Activated CD4-positive, alpha-beta memory T cell treated with anti-CD3 and anti-CD28 coated beads for 36 hours (primary cell): ENCODE results near the gene RUNX3. TPM values are rescaled to one million over a fixed set of nuclear protein-coding genes. Genes with fewer than 3 reads are reported as not detected.
A peak's percentile ranks its signal among the peaks of the same experiment; 100 is the strongest.
"Not testable (repeated sequence)": the region's sequence is repeated elsewhere in the genome, so short reads cannot be mapped to it uniquely, and the experiment has no call there.

Source experiments
- CTCF ChIA-PET: fragments of 350-600 bp; sonication (Branson Sonifier 250); formaldehyde crosslinking; loops from one replicate; lab custom pipeline; 2021; ENCODE audit warnings: antibody characterized with exemption, inconsistent platforms; lab: Charles Lee
- POLR2A ChIA-PET: fragments of 350-600 bp; sonication (Branson Sonifier 250); formaldehyde crosslinking; loops from one replicate; lab custom pipeline; 2021; ENCODE audit warnings: antibody characterized with exemption; lab: Charles Lee
- DNase-seq: peaks from one replicate; pipeline ENCODE4 v3.0.0-alpha.2; 2020
- H3K27ac Mint-ChIP-seq: one replicate; pipeline ENCODE4 v1.8.0; 2021; ENCODE audit warnings: mixed read lengths
- H3K27me3 Mint-ChIP-seq: one replicate; pipeline ENCODE4 v1.8.0; 2021; ENCODE audit warnings: mixed read lengths
- H3K36me3 Mint-ChIP-seq: one replicate; pipeline ENCODE4 v1.8.0; 2021; ENCODE audit warnings: mixed read lengths
- H3K4me1 Mint-ChIP-seq: one replicate; pipeline ENCODE4 v1.8.0; 2021; ENCODE audit warnings: low read depth, mixed read lengths
- H3K4me3 Mint-ChIP-seq: one replicate; pipeline ENCODE4 v1.8.0; 2021; ENCODE audit warnings: mild to moderate bottlenecking, mixed read lengths
- H3K9me3 Mint-ChIP-seq: one replicate; pipeline ENCODE4 v1.8.0; 2021; ENCODE audit warnings: mixed read lengths
- intact Hi-C: fragments of 100-400 bp; cut with micrococcal nuclease; formaldehyde crosslinking; loops from one replicate; pipeline ENCODE4 v1.15.1; 2023
- total RNA-seq, 2 experiments: library from RNA; stranded (reverse); gene quantifications; one replicate each; pipeline ENCODE4 v1.2.3, GENCODE V29; 2021

Gene RUNX3
- 100 to 1,000 TPM; 153 to 155 TPM for total RNA-seq

DNA sequence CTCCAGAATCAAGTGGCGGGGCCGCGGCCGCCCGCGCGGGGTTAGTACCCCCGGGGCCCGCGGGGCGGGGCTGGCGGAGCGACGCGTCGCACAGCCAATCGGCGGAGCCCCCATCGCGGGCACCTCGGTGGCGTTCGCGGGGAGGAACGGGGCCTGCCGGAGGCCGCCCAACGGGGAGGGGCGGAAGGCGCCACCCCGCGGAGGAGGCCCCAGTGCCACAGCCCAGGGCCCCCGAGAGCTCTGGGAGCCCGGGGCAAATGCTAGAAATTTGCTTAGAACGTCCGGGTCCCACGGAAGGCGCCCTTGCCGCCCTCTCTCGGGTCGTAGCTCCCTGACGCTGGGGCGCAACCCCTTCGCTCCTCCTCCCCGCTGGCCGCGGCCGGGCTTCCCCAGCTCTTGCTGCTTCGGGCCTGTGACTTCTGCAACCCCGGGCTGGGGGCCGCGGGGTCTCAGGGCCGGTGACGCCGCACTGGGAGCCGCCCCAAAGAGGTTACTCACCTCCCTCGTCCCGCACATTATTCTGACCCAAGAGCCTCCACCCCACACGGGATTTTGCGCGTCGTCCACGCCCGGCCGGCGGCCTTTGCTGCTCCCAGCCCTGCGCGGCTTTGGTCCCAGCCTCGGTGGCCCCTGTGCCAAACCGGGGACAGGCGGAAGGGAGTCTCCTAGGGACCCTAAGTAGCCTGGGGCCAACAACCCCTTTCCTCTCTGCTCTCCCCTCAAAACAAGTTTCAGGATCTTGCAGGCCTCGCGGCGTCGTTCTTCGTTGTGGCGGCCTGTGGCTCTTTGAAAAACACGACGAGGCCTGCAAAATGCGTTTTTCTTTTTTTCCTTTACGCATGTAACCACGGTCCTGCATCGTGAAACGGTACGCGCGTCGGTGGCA lies at the start of gene RUNX3:
TSS of gene RUNX3 (minus strand) at position 17 of the 886 bp plus-strand sequence. CDS start 408 bp downstream, outside the sequence.
- Mint-ChIP-seq H3K36me3 (peaks cover 50% of the 10 kb centered on the region), H3K27me3 (no peaks in the 10 kb centered on the region), H3K27ac (peak within 1 kb of the TSS; percentile 91), H3K9me3 (no peaks in the 10 kb centered on the region), H3K4me1 (peaks cover 64% of the 10 kb centered on the region), H3K4me3 (peak within 1 kb of the TSS; percentile 81)
- peak; percentile 94 for DNase-seq
- POLR2A ChIA-PET, result interaction anchor here (0.7 to 8.7 kb wide), 20 partner anchors 9 to 501 kb away, joined by 3 to 69 read pairs (median 4); partner anchors contain the start of gene SYF2
- intact Hi-C loops, result loop anchor here (1.0 kb wide), 3 partner anchors 25 to 107 kb away; no protein-coding TSS in a partner anchor
- CTCF ChIA-PET, result interaction anchor here (0.7 to 12.0 kb wide), 17 partner anchors 14 to 309 kb away, joined by 3 to 290 read pairs (median 5); no protein-coding TSS in a partner anchor

DNA sequence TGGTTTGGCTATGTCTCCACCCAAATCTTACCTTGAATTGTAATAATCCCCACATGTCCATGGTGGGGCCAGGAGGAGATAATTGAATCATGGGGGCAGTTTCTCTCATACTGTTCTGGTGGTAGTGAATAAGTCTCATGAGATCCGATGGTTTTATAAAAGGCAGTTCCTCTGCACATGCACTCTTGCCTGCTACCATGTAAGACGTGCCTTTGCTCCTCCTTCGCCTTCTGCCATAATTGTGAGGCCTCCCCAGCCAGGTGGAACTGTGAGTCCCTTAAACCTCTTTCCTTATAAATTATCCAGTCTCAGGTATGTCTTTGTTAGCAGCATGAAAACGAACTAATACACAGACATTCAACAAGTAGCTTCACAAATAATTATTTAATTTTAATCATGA lies 49.2 kb upstream of the RUNX3 start:
- ChIA-PET CTCF (interaction anchor here (2.1 kb wide), 1 partner anchor 9 kb away, joined by 5 read pairs; no protein-coding TSS in a partner anchor), POLR2A (interaction anchor here (1.5 kb wide), 1 partner anchor 12 kb away, joined by 3 read pairs; no protein-coding TSS in a partner anchor)
- Mint-ChIP-seq H3K9me3 (peaks cover 24% of the 10 kb centered on the region), H3K4me1 (peaks cover 59% of the 10 kb centered on the region), H3K27ac (peak overlapping the region; percentile 40), H3K36me3 (peaks cover 15% of the 10 kb centered on the region)
- DNase-seq, H3K4me3 Mint-ChIP-seq, H3K27me3 Mint-ChIP-seq, intact Hi-C loops: not testable (repeated sequence)

DNA sequence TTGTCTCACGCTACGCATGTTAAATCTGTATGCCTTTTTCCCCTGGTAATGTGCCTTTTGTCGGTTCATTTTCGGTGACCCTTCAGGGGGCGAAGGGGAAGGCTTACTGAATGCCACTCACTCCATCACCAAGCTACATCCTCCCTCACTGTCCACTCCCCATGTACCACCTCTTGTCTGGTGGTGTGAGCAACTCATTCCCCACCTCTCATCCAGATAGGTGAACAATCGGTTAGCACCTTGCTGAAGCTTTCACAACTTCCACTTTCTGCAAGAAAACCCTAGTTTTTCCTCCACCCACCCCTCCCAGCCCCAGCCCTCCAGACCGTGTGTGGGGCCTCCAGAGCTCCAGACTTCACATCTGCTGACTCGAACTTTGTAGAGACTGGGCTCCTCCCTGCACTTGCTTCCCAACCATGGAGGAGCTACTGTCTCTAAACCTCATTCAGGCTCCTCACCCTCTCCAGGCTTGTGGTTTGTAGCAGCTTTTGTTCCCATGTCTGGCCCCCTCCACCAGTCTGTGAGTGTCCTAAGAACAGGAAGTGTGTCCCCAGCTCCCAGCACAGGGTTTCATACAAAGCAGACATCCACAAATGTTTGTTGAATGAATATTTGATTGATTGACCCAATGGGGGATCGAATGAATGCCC lies 48.4 kb upstream of the RUNX3 start:
- DNase-seq, result no peak
- POLR2A ChIA-PET, result interaction anchor here (1.5 kb wide), 1 partner anchor 13 kb away, joined by 3 read pairs; no protein-coding TSS in a partner anchor
- Mint-ChIP-seq H3K9me3 (peaks cover 27% of the 10 kb centered on the region), H3K4me3 (no peak overlapping the region), H3K4me1 (peaks cover 52% of the 10 kb centered on the region), H3K36me3 (peaks cover 16% of the 10 kb centered on the region), H3K27ac (peak overlapping the region; percentile 40), H3K27me3 (no peaks in the 10 kb centered on the region)
- CTCF ChIA-PET, result interaction anchor here (2.1 kb wide), 1 partner anchor 10 kb away, joined by 5 read pairs; no protein-coding TSS in a partner anchor
- intact Hi-C loops, result no loop called here

DNA sequence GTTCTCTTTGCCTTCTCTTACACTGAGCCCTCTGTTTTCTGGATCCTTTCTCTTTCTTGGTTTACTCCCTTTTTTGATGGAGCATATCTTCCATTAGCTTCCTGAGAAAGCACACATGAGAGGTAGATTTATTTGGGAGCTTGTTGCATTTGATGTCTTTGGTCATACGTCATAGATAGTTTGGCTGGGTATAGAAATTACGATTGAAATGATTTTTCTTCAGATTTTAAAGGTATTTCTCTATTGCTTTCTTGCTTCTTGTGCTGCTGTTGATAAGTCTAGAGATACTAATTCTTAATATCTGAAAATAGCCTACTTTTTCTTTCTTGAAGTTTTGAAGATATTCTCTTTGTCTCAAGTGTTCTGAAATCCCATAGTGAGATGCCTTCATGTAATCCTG lies 45.3 kb upstream of the RUNX3 start:
- CTCF ChIA-PET, result interaction anchor here (1.6 to 2.6 kb wide), 2 partner anchors 43 to 61 kb away, joined by 7 to 11 read pairs; no protein-coding TSS in a partner anchor
- POLR2A ChIA-PET, result no interaction called here
- DNase-seq, result no peak
- intact Hi-C loops, result no loop called here
- peaks cover 44% of the 10 kb centered on the region for H3K4me1 Mint-ChIP-seq
- peaks cover 27% of the 10 kb centered on the region for H3K9me3 Mint-ChIP-seq
- no peak overlapping the region for H3K4me3 Mint-ChIP-seq
- no peaks in the 10 kb centered on the region for H3K27me3 Mint-ChIP-seq
- H3K27ac Mint-ChIP-seq, result no peak overlapping the region
- H3K36me3 Mint-ChIP-seq, result peaks cover 16% of the 10 kb centered on the region

DNA sequence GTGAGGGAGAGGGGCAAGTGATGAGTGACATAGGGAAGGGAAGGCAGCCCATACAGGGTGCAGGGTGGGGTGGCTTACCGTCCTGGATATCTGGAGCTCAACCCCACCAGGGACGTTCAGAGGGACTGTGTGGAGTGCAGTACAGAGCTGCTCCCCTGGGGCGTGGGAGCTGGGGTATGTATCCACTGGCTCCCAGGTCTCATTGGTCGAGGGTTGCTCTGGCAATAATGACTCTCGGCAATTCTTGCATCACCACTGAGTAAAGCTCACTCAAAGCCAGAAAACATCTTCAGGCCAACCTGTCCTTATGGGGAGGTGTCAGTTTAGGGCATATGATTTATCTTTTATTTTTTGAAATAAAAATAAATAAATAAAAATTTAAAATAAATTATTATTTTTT lies 43.2 kb upstream of the RUNX3 start:
- POLR2A ChIA-PET, result interaction anchor here (1.2 kb wide), 1 partner anchor 9 kb away, joined by 4 read pairs; no protein-coding TSS in a partner anchor
- peaks cover 45% of the 10 kb centered on the region for H3K4me1 Mint-ChIP-seq
- CTCF ChIA-PET, result interaction anchor here (1.8 to 2.6 kb wide), 2 partner anchors 17 to 64 kb away, joined by 4 to 11 read pairs; no protein-coding TSS in a partner anchor
- H3K27me3 Mint-ChIP-seq, result no peaks in the 10 kb centered on the region
- intact Hi-C loops, result no loop called here
- no peak overlapping the region for H3K27ac Mint-ChIP-seq
- peaks cover 16% of the 10 kb centered on the region for H3K36me3 Mint-ChIP-seq
- no peak for DNase-seq
- peaks cover 27% of the 10 kb centered on the region for H3K9me3 Mint-ChIP-seq
- H3K4me3 Mint-ChIP-seq, result no peak overlapping the region

DNA sequence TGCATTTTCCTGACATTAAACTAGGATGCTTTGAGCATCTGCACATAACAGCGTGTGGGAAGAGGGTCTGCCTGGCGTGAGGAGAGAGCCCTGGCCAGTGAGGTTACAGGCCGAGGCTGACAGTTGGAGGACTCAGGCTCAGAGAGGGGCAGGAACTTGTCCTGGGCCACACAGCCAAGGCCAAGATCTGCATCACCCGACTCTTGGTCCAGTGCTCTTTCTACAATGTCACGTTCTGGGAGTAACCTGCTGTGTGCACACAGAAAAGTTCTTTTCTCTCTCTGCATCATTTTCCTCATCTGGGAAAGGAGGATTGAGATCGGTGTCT lies 42.8 kb upstream of the RUNX3 start:
- intact Hi-C loops, result no loop called here
- CTCF ChIA-PET, result interaction anchor here (1.2 to 2.6 kb wide), 2 partner anchors 30 to 64 kb away, joined by 4 to 11 read pairs; no protein-coding TSS in a partner anchor
- peaks cover 43% of the 10 kb centered on the region for H3K4me1 Mint-ChIP-seq
- no peak overlapping the region for H3K27ac Mint-ChIP-seq
- DNase-seq, result no peak
- peaks cover 27% of the 10 kb centered on the region for H3K9me3 Mint-ChIP-seq
- H3K4me3 Mint-ChIP-seq, result no peak overlapping the region
- peaks cover 16% of the 10 kb centered on the region for H3K36me3 Mint-ChIP-seq
- H3K27me3 Mint-ChIP-seq, result no peaks in the 10 kb centered on the region
- POLR2A ChIA-PET, result no interaction called here

DNA sequence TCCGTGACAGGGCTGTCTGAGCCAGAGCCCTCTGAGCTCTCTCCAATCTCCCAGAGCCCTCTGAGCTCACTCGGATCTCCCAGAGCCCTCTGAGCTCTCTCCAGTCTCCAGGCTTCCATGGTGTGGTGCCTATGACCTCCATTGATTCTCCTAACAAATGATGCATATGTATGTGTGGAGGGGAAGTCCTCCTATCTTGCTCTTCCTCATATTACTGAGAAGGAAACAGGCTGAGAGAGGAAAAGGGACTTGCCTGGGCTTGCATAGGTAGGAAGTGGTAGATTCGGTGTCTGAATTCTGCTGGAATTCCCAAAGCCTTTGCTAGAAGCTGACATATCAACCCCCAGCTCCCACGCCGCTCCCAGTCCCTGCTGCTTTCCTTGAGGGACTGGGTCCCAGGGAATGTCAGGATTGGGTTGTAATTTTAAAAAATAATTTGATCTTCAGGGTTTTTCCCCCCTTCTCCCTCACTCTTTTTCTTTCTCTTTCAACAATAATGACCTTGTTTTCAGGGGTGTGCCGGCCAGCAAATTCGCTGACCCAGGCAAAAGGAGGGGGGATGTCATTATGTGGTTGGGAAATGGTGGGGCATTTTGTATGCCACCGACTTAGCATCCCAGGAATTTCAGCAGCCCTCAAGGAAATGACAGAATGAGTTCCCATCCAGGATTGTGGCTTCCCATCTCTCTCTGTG lies 42.3 kb upstream of the RUNX3 start:
- Mint-ChIP-seq H3K27me3 (no peaks in the 10 kb centered on the region), H3K9me3 (peaks cover 27% of the 10 kb centered on the region), H3K4me1 (peaks cover 44% of the 10 kb centered on the region), H3K27ac (no peak overlapping the region), H3K4me3 (no peak overlapping the region), H3K36me3 (peaks cover 16% of the 10 kb centered on the region)
- DNase-seq, result no peak
- CTCF ChIA-PET, result interaction anchor here (1.2 to 2.0 kb wide), 3 partner anchors 31 to 65 kb away, joined by 4 to 8 read pairs (median 7); no protein-coding TSS in a partner anchor
- POLR2A ChIA-PET, result interaction anchor here (1.0 to 2.2 kb wide), 3 partner anchors 8 to 35 kb away, joined by 3 to 6 read pairs (median 3); no protein-coding TSS in a partner anchor
- intact Hi-C loops, result no loop called here

DNA sequence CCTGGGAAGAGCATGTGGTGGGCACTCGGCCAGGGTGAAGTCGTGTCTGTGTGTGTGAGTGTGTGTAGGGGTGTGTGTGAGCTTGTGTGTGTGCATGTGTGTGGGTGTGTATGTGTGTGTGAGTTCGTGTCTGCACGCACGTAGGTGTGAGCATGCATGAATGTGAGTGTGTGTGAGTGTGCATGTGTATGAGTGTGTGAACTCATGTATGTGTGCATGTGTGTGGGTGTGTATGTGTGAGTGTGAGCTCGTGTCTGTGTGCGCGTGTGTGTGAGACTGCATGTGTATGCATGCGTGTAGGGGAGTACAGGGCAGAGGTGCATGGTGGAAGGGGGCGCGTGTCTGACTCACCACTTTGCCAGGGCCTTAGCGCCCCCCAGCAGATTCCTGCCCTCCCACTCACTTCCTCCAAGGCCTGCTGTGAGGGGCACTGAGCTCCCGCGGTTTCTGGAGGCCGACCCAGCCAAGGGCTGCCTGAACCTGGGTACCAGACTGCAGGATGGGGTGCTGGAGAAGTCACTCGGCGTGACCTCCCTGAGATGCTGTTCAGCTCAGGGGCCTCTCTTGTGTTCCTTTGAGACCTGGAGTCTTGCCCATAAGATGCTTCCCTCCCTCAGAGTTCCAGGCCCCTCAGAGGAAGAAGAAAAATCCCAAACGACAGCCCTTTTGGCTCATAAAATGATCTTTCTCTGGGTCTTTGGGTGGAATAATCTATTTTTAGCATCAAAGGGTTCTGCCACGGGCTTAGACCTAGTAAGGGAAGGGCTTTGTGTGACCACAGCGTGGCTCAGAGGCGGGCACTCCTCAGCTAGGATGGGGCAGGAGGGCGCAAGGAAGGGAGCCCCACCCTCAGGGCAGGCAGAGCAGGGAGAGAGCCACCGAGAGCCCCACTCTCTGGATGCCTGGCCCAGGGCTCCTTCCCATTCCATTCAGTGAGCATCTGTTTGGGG lies 41.1 kb upstream of the RUNX3 start:
- H3K4me1 Mint-ChIP-seq, result peaks cover 54% of the 10 kb centered on the region
- intact Hi-C loops, result no loop called here
- CTCF ChIA-PET, result interaction anchor here (1.2 to 2.2 kb wide), 4 partner anchors 32 to 66 kb away, joined by 4 to 8 read pairs (median 6); no protein-coding TSS in a partner anchor

DNA sequence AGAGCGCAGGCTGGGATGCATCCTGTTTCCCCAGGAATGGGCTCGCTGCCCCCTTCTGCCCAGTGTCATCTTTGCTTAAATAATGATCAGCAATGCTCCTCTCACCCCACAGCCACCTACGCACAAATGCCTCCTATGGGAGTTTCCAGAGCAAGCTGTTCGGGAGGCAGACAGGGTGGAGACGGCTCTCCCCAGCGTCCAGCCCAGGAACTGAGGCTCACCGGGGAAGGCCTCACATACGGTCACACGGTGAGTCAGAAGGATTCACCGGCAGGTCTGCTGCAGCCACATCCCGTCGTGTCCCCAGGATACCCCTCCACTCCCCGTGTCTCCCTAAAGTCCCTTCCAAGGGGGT lies 40.3 kb upstream of the RUNX3 start:
- intact Hi-C loops, result no loop called here
- Mint-ChIP-seq H3K36me3 (peaks cover 6% of the 10 kb centered on the region), H3K27me3 (no peaks in the 10 kb centered on the region), H3K4me1 (peaks cover 63% of the 10 kb centered on the region), H3K27ac (no peak overlapping the region), H3K9me3 (peaks cover 15% of the 10 kb centered on the region), H3K4me3 (no peak overlapping the region)
- CTCF ChIA-PET, result interaction anchor here (0.7 to 2.2 kb wide), 3 partner anchors 24 to 67 kb away, joined by 3 to 6 read pairs (median 3); no protein-coding TSS in a partner anchor
- DNase-seq, result no peak
- POLR2A ChIA-PET, result interaction anchor here (2.2 kb wide), 1 partner anchor 20 kb away, joined by 6 read pairs; no protein-coding TSS in a partner anchor

More for the DNA sequence above, 41.1 kb upstream of the RUNX3 start:
- peak overlapping the region; percentile 16 for H3K27ac Mint-ChIP-seq
- no peak overlapping the region for H3K4me3 Mint-ChIP-seq
- H3K9me3 Mint-ChIP-seq, result peaks cover 22% of the 10 kb centered on the region
- POLR2A ChIA-PET, result interaction anchor here (0.9 to 2.2 kb wide), 4 partner anchors 9 to 38 kb away, joined by 3 to 6 read pairs (median 3); no protein-coding TSS in a partner anchor
- peaks cover 12% of the 10 kb centered on the region for H3K36me3 Mint-ChIP-seq
- no peak for DNase-seq
- H3K27me3 Mint-ChIP-seq, result no peaks in the 10 kb centered on the region
